PC-9 (cell line): ENCODE measurements around the gene PRCD. TPM values are rescaled to one million over a fixed set of nuclear protein-coding genes. Genes with fewer than 3 reads are reported as not detected.

Source experiments
- BruUV-seq: library from RNA; stranded (reverse); fragments of 400-500 nt; replicated peaks from 2 replicates; lab custom pipeline; 2021; lab: Mats Ljungman, UMichigan
- CTCF ChIA-PET: fragments of 300-600 bp; sonication (Branson Sonifier 250); formaldehyde crosslinking; loops from one replicate; lab custom pipeline; 2022; ENCODE audit warnings: antibody characterized with exemption; lab: Charles Lee
- POLR2A ChIA-PET: fragments of 300-600 bp; sonication (Branson Sonifier 250); formaldehyde crosslinking; loops from one replicate; lab custom pipeline; 2022; ENCODE audit warnings: antibody characterized with exemption; ENCODE audit not compliant: unreplicated experiment; lab: Charles Lee
- DNase-seq, 2 experiments: peaks; one replicate each; pipeline versions ENCODE4 v3.0.0 to v3.0.0-alpha.2; 2015 to 2022; ENCODE audit warnings: mixed read lengths in 1 of 2
- H2AFZ ChIP-seq: fragments of 200-600 bp; sonication (generic); 2 replicates; pipeline ENCODE4 v1.8.1; 2017; ENCODE audit warnings: antibody characterized with exemption
- H3F3A ChIP-seq: fragments of 200-600 bp; sonication (generic); 2 replicates; pipeline ENCODE4 v1.8.1; 2017; ENCODE audit warnings: antibody characterized with exemption, mild to moderate bottlenecking, low read depth; ENCODE audit not compliant: insufficient read depth
- H3K27ac ChIP-seq: fragments of 200-600 bp; sonication (generic); 2 replicates; pipeline ENCODE4 v1.6.1; 2016; ENCODE audit warnings: mixed run types
- H3K27me3 ChIP-seq: fragments of 200-600 bp; sonication (generic); 2 replicates; pipeline ENCODE4 v1.6.1; 2016; ENCODE audit warnings: low read depth, mixed run types; ENCODE audit not compliant: insufficient read depth
- H3K36me3 ChIP-seq: fragments of 200-600 bp; sonication (generic); 2 replicates; pipeline ENCODE4 v1.6.1; 2016; ENCODE audit warnings: low read depth, mixed run types
- H3K4me1 ChIP-seq: fragments of 200-600 bp; sonication (generic); replicated peaks from 2 replicates; pipeline ENCODE4 v1.6.1; 2016; ENCODE audit warnings: mixed run types; ENCODE audit not compliant: insufficient read depth
- H3K4me2 ChIP-seq: fragments of 200-600 bp; sonication (generic); 2 replicates; pipeline ENCODE4 v1.6.1; 2017; ENCODE audit warnings: mixed run types
- H3K4me3 ChIP-seq: fragments of 200-600 bp; sonication (generic); 2 replicates; pipeline ENCODE4 v1.6.1; 2016; ENCODE audit warnings: mixed run types
- H3K79me2 ChIP-seq: fragments of 200-600 bp; sonication (generic); 2 replicates; pipeline ENCODE4 v1.6.1; 2017; ENCODE audit warnings: low read depth, mixed run types
- H3K9me2 ChIP-seq: fragments of 200-600 bp; sonication (generic); 2 replicates; pipeline ENCODE4 v1.8.1; 2017; ENCODE audit warnings: mild to moderate bottlenecking; ENCODE audit not compliant: insufficient read depth
- H3K9me3 ChIP-seq: fragments of 200-600 bp; sonication (generic); 2 replicates; pipeline ENCODE4 v1.8.1; 2016; ENCODE audit warnings: low read depth; ENCODE audit not compliant: insufficient read depth
- H4K20me1 ChIP-seq: fragments of 200-600 bp; sonication (generic); 2 replicates; pipeline ENCODE4 v1.8.1; 2017; ENCODE audit not compliant: insufficient read depth
- EZH2 ChIP-seq: fragments of 200-600 bp; sonication (generic); IDR thresholded peaks from 2 replicates; pipeline ENCODE4 v1.8.0; 2017; ENCODE audit warnings: antibody characterized with exemption, low read depth
- intact Hi-C: fragments of 100-400 bp; cut with micrococcal nuclease; formaldehyde crosslinking; loops from one replicate; pipeline ENCODE4 v1.10.0; 2022; ENCODE audit not compliant: unreplicated experiment
- total RNA-seq: library from RNA; stranded (reverse); gene quantifications from 2 replicates; pipeline ENCODE4 v1.2.3, GENCODE V29; 2021
- TF ChIP-seq, protein P1 (sequence below): fragments of 200-600 bp; sonication (generic); conservative IDR thresholded peaks from 2 replicates; pipeline ENCODE4 v1.6.1; 2017; ENCODE audit warnings: mixed run types, antibody characterized with exemption, mild to moderate bottlenecking, moderate library complexity

Gene PRCD
- total RNA-seq, 1 experiment from 2014 or later = 2.7 TPM

DNA sequence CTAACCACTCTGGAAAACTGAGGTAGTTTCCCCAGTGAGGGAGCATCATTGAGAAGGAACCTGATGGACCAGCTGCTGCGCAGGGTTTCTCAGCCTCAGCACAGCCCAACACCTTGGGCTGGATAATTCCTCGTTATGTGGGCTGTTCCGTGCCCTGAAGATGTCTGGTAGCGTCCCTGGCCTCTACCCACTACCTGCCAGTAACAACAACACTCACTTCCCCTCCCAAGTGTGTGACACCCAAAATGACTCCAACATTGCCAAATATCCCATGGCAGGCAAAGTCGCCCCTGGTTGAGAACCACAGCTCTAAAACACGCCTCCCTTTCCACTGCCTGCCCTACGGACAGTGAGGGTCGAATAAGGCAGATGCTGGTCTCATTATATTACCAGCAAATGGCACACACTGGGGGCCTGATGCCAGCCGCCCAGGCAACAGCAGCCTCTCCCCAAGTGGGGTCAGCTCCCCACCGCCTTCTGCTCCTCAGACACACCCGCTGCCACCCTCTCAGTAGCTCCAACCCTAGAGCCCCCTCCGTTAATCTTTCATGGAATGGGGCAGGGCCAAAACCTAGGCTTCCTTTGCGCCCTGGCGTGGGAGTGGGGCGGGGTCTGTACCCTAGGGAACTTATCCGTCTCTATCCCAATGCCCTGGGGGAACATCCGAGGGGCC is 39.6 kb upstream of the PRCD start:
- H3K4me1 ChIP-seq = peaks cover 16% of the 10 kb centered on the region; the same call in 1 of the 2 replicates
- H3K27ac ChIP-seq = no peak overlapping the region
- H3F3A ChIP-seq = no peaks in the 10 kb centered on the region
- BruUV-seq = no TSS peak
- no peaks in the 10 kb centered on the region for H3K27me3 ChIP-seq
- no peaks in the 10 kb centered on the region for H4K20me1 ChIP-seq
- peak overlapping the region; percentile 84 for H3K4me3 ChIP-seq
- DNase-seq = peak in 1 of 2 experiments; percentile 12
- POLR2A ChIA-PET = interaction anchor here (0.6 to 0.7 kb wide), 4 partner anchors 23 to 171 kb away, joined by 3 to 8 read pairs (median 3); no protein-coding TSS in a partner anchor
- TF ChIP-seq, protein P1, sequence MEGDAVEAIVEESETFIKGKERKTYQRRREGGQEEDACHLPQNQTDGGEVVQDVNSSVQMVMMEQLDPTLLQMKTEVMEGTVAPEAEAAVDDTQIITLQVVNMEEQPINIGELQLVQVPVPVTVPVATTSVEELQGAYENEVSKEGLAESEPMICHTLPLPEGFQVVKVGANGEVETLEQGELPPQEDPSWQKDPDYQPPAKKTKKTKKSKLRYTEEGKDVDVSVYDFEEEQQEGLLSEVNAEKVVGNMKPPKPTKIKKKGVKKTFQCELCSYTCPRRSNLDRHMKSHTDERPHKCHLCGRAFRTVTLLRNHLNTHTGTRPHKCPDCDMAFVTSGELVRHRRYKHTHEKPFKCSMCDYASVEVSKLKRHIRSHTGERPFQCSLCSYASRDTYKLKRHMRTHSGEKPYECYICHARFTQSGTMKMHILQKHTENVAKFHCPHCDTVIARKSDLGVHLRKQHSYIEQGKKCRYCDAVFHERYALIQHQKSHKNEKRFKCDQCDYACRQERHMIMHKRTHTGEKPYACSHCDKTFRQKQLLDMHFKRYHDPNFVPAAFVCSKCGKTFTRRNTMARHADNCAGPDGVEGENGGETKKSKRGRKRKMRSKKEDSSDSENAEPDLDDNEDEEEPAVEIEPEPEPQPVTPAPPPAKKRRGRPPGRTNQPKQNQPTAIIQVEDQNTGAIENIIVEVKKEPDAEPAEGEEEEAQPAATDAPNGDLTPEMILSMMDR = no peak
- no peak for TF ChIP-seq EZH2
- H3K4me2 ChIP-seq = peak overlapping the region; percentile 93
- H2AFZ ChIP-seq = peak overlapping the region; percentile 88
- intact Hi-C loops = no loop called here
- H3K9me3 ChIP-seq = no peaks in the 10 kb centered on the region
- no peaks in the 10 kb centered on the region for H3K36me3 ChIP-seq
- no peaks in the 10 kb centered on the region for H3K9me2 ChIP-seq
- no peaks in the 10 kb centered on the region for H3K79me2 ChIP-seq
- CTCF ChIA-PET = interaction anchor here (0.7 to 1.6 kb wide), 2 partner anchors 33 to 40 kb away, joined by 3 to 7 read pairs; partner anchors contain the start of gene AANAT

DNA sequence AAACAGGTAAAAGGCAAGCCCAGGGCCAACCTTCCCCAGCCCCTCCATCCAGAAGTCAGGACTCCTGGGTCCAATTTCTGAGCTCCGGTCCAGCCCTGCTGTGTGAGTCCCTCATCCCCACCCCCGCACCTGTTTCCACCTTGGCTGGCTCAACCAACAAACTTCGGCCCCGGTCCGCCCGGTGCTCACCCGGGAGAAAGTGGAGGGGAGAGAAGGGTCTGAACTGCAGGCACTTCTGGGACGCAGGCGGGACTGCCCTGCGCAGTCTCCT is 39.2 kb upstream of the PRCD start:
- intact Hi-C loops = no loop called here
- H3K79me2 ChIP-seq = no peaks in the 10 kb centered on the region
- no peaks in the 10 kb centered on the region for H3K9me3 ChIP-seq
- peak overlapping the region; percentile 84 for H3K4me3 ChIP-seq
- peak overlapping the region; percentile 93 for H3K4me2 ChIP-seq
- TSS peak; percentile 37 for BruUV-seq
- H3K27me3 ChIP-seq = no peaks in the 10 kb centered on the region
- POLR2A ChIA-PET = interaction anchor here (0.6 to 0.7 kb wide), 2 partner anchors 23 to 171 kb away, joined by 3 to 8 read pairs; no protein-coding TSS in a partner anchor
- DNase-seq = no peak
- peak overlapping the region; percentile 88 for H2AFZ ChIP-seq
- H4K20me1 ChIP-seq = no peaks in the 10 kb centered on the region
- H3K36me3 ChIP-seq = no peaks in the 10 kb centered on the region
- no peaks in the 10 kb centered on the region for H3F3A ChIP-seq
- no peak for TF ChIP-seq EZH2
- TF ChIP-seq, protein P1 = no peak
- no peaks in the 10 kb centered on the region for H3K9me2 ChIP-seq
- CTCF ChIA-PET = interaction anchor here (0.7 to 1.6 kb wide), 2 partner anchors 34 to 40 kb away, joined by 3 to 7 read pairs; partner anchors contain the start of gene AANAT
- peaks cover 16% of the 10 kb centered on the region; the same call in 1 of the 2 replicates for H3K4me1 ChIP-seq
- H3K27ac ChIP-seq = no peak overlapping the region

DNA sequence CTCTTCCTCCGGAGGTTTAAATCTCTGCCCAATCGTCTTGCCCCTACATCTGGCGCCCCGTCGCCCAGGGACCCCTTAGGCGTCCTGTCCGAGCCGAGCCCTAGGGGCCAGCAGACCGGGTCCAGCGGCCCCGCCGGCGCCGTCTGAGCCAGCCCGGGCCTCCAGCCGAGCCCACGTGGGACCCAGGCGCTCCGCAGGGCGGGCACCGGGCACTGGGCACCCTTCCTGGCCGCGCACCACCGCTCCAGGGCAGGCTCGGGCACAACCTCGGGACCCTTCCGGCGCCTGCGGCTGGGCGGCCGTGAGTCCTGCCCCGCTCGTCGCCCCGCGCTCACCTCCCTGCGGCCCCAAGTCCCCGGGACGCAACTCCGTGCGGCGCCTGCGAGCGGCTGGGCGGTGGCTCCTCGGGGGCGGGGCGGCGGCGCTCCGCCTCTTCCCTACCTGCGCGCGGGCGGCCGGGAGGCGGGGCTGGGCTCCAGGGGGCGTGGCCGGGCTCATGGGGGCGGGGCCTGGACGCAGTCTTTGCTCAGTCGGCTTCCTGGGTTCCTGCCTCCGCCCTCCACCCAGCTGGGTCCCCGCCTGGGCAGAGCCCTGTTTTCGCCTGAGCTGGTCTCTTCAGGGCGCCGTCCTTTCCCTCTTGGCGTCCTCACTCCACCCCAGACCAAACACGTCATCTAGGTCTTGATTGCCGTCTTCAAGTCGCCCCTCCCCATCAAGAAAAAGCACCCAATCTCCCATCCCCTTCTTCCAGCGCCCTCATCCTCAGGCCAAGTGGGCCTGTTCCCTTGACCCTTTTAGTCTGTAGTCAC is 38.6 kb upstream of the PRCD start, which contains the start of gene RHBDF2:
Gene RHBDF2 (minus strand): TSS at position 406 of the 809 bp plus-strand sequence. CDS start 19,899 bp downstream, outside the sequence.
- TF ChIP-seq, protein P1 = no peak
- TF ChIP-seq EZH2 = no peak
- no peaks in the 10 kb centered on the region for H3F3A ChIP-seq
- no TSS peak for BruUV-seq
- peak within 1 kb of the TSS; percentile 88 for H2AFZ ChIP-seq
- peak within 1 kb of the TSS; percentile 84 for H3K4me3 ChIP-seq
- ChIA-PET CTCF (interaction anchor here (0.7 to 1.6 kb wide), 3 partner anchors 34 to 84 kb away, joined by 3 to 7 read pairs (median 3); partner anchors contain the start of genes AANAT and ST6GALNAC2), POLR2A (interaction anchor here (0.5 to 0.7 kb wide), 5 partner anchors 15 to 237 kb away, joined by 3 to 8 read pairs (median 5); no protein-coding TSS in a partner anchor)
- intact Hi-C loops = no loop called here
- H3K9me2 ChIP-seq = no peaks in the 10 kb centered on the region
- H3K79me2 ChIP-seq = no peaks in the 10 kb centered on the region
- peaks cover 16% of the 10 kb centered on the region; the same call in 1 of the 2 replicates for H3K4me1 ChIP-seq
- no peak within 1 kb of the TSS for H3K27ac ChIP-seq
- peak; percentile 56 to 97 for DNase-seq
- no peaks in the 10 kb centered on the region for H3K27me3 ChIP-seq
- no peaks in the 10 kb centered on the region for H3K36me3 ChIP-seq
- H3K9me3 ChIP-seq = no peaks in the 10 kb centered on the region
- H3K4me2 ChIP-seq = peak within 1 kb of the TSS; percentile 93
- no peaks in the 10 kb centered on the region for H4K20me1 ChIP-seq
